Hindlimb muscle (tissue), 1 donor: ENCODE data around the gene METAP2. TPM values are rescaled to one million over a fixed set of nuclear protein-coding genes. Genes with fewer than 3 reads are reported as not detected.

ENCODE experiments used
- DNase-seq: peaks from one replicate; pipeline ENCODE4 v3.0.0-alpha.2; 2013
- polyA plus RNA-seq: library from polyadenylated mRNA; unstranded; fragments of 120-200 nt; gene quantifications from one replicate; pipeline ENCODE4 v1.2.1, GENCODE V29; 2013; ENCODE audit not compliant: insufficient read length

Gene METAP2
- polyA plus RNA-seq, 1 donor: 101 TPM

DNA sequence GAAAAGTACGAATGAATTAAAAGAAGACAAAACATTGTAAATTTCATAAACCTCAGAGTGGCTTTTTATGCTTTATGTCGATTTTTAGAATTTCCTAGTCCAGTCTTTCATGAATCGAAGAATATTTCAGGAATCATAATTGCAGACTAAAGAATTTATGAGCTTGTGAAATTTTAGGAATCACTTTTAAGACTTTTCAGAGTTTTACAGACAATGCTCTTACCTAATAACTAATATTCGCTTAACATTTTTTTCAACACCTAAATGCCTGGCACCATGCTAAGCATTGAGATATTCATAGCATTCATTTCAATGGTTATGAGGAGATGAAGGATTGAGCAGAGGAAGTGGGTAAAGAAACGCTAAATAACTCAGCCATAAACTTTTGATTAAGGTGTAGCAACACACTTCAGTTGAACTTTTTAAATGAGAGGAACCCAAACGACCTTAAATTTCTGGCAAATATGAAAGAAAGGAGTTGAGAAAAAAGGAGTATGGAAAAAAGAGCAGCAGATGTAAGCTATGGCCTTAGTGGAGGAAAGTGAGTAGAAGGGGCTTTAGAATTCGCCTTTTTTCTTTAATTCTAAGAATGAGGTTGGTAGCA is 78.1 kb downstream of the METAP2 start:
- DNase-seq: no peak

DNA sequence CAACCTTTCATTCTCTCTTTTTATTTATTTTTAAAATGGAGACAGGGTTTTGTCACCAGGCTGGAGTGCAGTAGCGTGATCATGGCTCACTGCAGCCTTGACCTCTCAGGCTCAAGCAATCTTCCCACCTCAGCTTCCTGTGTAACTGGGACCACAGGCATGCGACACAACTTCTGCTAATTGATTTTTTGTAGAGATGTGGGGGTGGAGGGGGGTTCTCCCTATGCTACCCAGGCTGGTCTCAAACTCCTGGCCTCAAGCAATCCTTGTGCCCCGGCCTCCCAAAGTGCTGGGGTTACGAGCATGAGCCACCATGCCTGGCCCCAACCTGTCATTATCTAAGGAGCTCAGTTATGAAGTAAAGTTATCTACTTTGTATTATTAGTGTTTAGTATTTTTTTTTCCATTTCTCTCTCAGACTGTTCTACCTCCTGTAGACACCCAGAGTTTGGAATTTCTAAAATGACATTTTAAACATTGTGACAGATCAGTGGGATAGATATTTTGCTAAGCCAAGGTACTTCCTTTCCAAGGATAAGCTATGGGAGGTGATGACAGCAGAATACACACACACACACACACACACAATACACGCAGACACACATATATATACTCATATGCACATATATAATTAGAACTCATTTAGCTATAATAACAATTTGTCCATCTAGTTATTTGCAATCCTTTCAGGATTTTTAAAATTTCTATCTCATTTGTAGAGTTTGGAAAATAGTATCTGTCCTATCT is 79.4 kb downstream of the METAP2 start:
- DNase-seq: no peak

DNA sequence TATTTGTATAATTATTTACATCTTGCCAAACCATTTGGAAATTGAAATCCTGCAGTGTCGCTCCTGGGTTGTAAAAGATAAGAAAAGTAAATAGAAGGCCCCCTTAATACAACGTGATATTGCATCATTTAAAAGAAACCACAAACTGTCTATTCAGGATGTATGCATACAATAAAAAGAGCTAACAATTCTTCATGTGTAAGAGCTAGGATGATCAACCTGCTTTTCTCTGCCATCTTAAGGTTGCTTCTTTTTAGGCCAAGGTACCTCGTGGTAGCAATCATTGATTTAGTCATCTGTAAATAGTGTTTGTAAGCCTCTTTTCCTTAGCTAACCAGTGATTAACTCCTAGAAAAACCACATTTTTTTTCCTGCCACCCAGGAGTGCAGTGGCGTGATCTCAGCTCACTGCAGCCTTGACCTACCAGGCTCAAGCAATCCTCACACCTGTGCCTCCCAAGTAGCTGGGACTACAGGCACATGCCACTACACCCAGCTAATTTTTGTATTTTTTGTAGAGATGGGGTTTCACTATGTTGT is 80.7 kb downstream of the METAP2 start:
- DNase-seq: no peak

DNA sequence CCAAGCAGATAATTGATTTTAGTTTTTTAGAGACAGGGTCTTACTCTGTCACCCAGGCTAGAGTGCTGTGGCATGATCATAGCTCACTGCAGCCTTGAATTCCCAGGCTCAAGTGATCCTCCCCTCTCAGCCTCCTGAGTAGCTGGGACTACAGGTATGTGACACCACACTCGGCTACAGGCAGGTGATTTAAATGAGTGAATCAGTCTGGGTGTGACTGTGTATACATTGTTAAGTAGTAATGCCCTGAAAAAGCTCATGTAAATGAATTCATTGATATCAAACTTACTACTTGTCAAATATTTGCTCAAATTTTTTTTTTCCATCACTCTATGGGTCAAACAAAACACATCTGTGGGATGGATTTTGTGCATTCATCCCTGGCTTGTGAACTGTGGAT is 83.7 kb downstream of the METAP2 start:
- DNase-seq: no peak

Other genes starting within 250 kb of the METAP2 start
- gene USP44, start 77.3 kb downstream of the METAP2 start, polyA plus RNA-seq: 1.1 TPM